HK-2 (cell line): ENCODE results near the gene ATG12.
"Not testable (repeated sequence)": the region's sequence is repeated elsewhere in the genome, so short reads cannot be mapped to it uniquely, and the experiment has no call there.

Source experiments
- DNase-seq: peaks from one replicate; pipeline ENCODE4 v3.0.0-alpha.2; 2018; ENCODE audit not compliant: unreplicated experiment

Gene ATG12

GRCh38 chr5:115841382-115842088 is at the start of gene ATG12, which contains the start of gene AP3S1:
Gene ATG12, minus strand, starts transcription at chr5:115841565. Its CDS starts 13 bp downstream, at chr5:115841552.
Gene AP3S1, plus strand, starts transcription at chr5:115841935. Its CDS starts 103 bp downstream, at chr5:115842038.
- DNase-seq, result peak; percentile 82

GRCh38 chr5:115888027-115888426 is 46.7 kb upstream of the ATG12 start:
- DNase-seq, result no peak

GRCh38 chr5:115885208-115885607 is 43.8 kb upstream of the ATG12 start:
- DNase-seq, result not testable (repeated sequence)

GRCh38 chr5:115884704-115885103 is 43.3 kb upstream of the ATG12 start:
- no peak for DNase-seq

- not testable (repeated sequence) for DNase-seq
These were observed 41.1 kb upstream of the ATG12 start for GRCh38 chr5:115882434-115882833.

- DNase-seq, result not testable (repeated sequence)
These were observed 36.0 kb upstream of the ATG12 start for GRCh38 chr5:115877342-115877741.

- DNase-seq, result no peak
These were observed 34.1 kb upstream of the ATG12 start for GRCh38 chr5:115875447-115875846.

- DNase-seq, result no peak
These were observed 32.0 kb upstream of the ATG12 start for GRCh38 chr5:115873392-115873791.

GRCh38 chr5:115872447-115872846 is 31.1 kb upstream of the ATG12 start:
- no peak for DNase-seq

- DNase-seq, result no peak
These were observed 28.0 kb upstream of the ATG12 start for GRCh38 chr5:115869256-115869795.

- DNase-seq, result no peak
These were observed 18.0 kb upstream of the ATG12 start for GRCh38 chr5:115859378-115859777.

GRCh38 chr5:115858396-115858795 is 17.0 kb upstream of the ATG12 start:
- DNase-seq, result no peak

- DNase-seq, result no peak
These were observed 16.4 kb upstream of the ATG12 start for GRCh38 chr5:115857626-115858349.

GRCh38 chr5:115857057-115857479 is 15.7 kb upstream of the ATG12 start:
- DNase-seq, result no peak

GRCh38 chr5:115855959-115856358 is 14.6 kb upstream of the ATG12 start:
- no peak for DNase-seq

GRCh38 chr5:115854139-115854538 is 12.8 kb upstream of the ATG12 start:
- no peak for DNase-seq

- DNase-seq, result no peak
These were observed 9.5 kb upstream of the ATG12 start for GRCh38 chr5:115850744-115851416.

GRCh38 chr5:115849258-115849798 is 8.0 kb upstream of the ATG12 start:
- DNase-seq, result no peak

- DNase-seq, result no peak
These were observed 5.9 kb upstream of the ATG12 start for GRCh38 chr5:115847290-115847689.

GRCh38 chr5:115844321-115844817 is 3.0 kb upstream of the ATG12 start:
- no peak for DNase-seq

GRCh38 chr5:115843444-115844130 is 2.2 kb upstream of the ATG12 start:
- no peak for DNase-seq
